H1 (cell line): Measurements from ENCODE around the gene CFDP1. TPM values are rescaled to one million over a fixed set of nuclear protein-coding genes. Genes with fewer than 3 reads are reported as not detected.

Source experiments
- CTCF ChIA-PET: fragments of 300-600 bp; sonication (Branson Sonifier 250); formaldehyde crosslinking; loops from one replicate; lab custom pipeline; 2021; ENCODE audit not compliant: partially characterized antibody; lab: Charles Lee
- POLR2A ChIA-PET: fragments of 300-600 bp; sonication (Branson Sonifier 250); formaldehyde crosslinking; loops from one replicate; lab custom pipeline; 2021; ENCODE audit warnings: inconsistent platforms; ENCODE audit not compliant: partially characterized antibody; lab: Charles Lee
- DNase-seq, 2 experiments: peaks; one replicate each; pipeline versions ENCODE4 v3.0.0 to v3.0.0-alpha.2; 2010 to 2022; ENCODE audit warnings: low spot score in 2 of 2, low read depth in 1 of 2, mixed read lengths in 1 of 2
- FAIRE-seq: peaks from 2 replicates; lab custom pipeline; 2011; peaks lifted over from hg19 to GRCh38; lab: Jason Lieb, UNC
- H2AFZ ChIP-seq: 2 replicates; pipeline ENCODE4 v1.8.1; 2012; ENCODE audit warnings: low read length, inconsistent platforms
- H2AK5ac ChIP-seq: 2 replicates; pipeline ENCODE4 v1.6.1; 2013; ENCODE audit warnings: low read depth, low read length
- H2BK120ac ChIP-seq: replicated peaks from 2 replicates; pipeline ENCODE3; 2013; ENCODE audit warnings: low read depth, low read length, inconsistent platforms
- H2BK12ac ChIP-seq: 2 replicates; pipeline ENCODE4 v1.6.1; 2013; ENCODE audit warnings: low read depth, low read length
- H2BK15ac ChIP-seq: 2 replicates; pipeline ENCODE4 v1.6.1; 2013; ENCODE audit warnings: low read length
- H2BK20ac ChIP-seq: 2 replicates; pipeline ENCODE4 v1.6.1; 2013; ENCODE audit warnings: low read length
- H2BK5ac ChIP-seq: 2 replicates; pipeline ENCODE4 v1.6.1; 2013; ENCODE audit warnings: low read depth, low read length
- H3K14ac ChIP-seq: 2 replicates; pipeline ENCODE4 v1.6.1; 2013; ENCODE audit warnings: inconsistent platforms; ENCODE audit not compliant: insufficient read length
- H3K18ac ChIP-seq: 2 replicates; pipeline ENCODE4 v1.6.1; 2013; ENCODE audit warnings: low read length; ENCODE audit errors: extremely low read depth
- H3K23ac ChIP-seq: 2 replicates; pipeline ENCODE4 v1.6.1; 2013; ENCODE audit warnings: inconsistent platforms; ENCODE audit not compliant: insufficient read length
- H3K23me2 ChIP-seq: 2 replicates; pipeline ENCODE4 v1.6.1; 2013; ENCODE audit warnings: low read depth, low read length
- H3K27ac ChIP-seq: 2 replicates; pipeline ENCODE4 v1.6.1; 2011; ENCODE audit warnings: low read depth, low read length, inconsistent platforms
- H3K27me3 ChIP-seq, 4 experiments: replicated peaks in 1 of 4; 1 replicate in 1 of 4; 2 replicates in 3 of 4; pipeline versions ENCODE4 v1.6.1 to v1.8.1; 2011 to 2013; ENCODE audit warnings: low read length in 3 of 4, mild to moderate bottlenecking in 3 of 4, inconsistent platforms in 2 of 4, mixed read lengths in 2 of 4, moderate library complexity in 1 of 4; ENCODE audit not compliant: control insufficient read depth in 3 of 4, insufficient read depth in 3 of 4; ENCODE audit errors: extremely low read depth in 1 of 4
- H3K36me3 ChIP-seq, 4 experiments: 2 replicates each; pipeline versions ENCODE4 v1.6.1 to v1.8.1; 2011 to 2013; ENCODE audit warnings: mild to moderate bottlenecking in 4 of 4, low read length in 3 of 4, moderate library complexity in 2 of 4, control low read depth in 1 of 4, inconsistent platforms in 1 of 4; ENCODE audit not compliant: insufficient read depth in 4 of 4, control insufficient read depth in 2 of 4
- H3K4ac ChIP-seq: replicated peaks from 2 replicates; pipeline ENCODE3; 2013; ENCODE audit warnings: low read length, low read depth, mixed read lengths, inconsistent platforms; ENCODE audit not compliant: insufficient read length
- H3K4me1 ChIP-seq, 4 experiments: replicated peaks in 1 of 4; 1 replicate in 1 of 4; 2 replicates in 3 of 4; pipeline versions ENCODE4 v1.6.1 to v1.8.1; 2011 to 2013; ENCODE audit warnings: low read length in 3 of 4, inconsistent platforms in 2 of 4, mixed read lengths in 1 of 4; ENCODE audit not compliant: insufficient read depth in 4 of 4, control insufficient read depth in 3 of 4
- H3K4me2 ChIP-seq, 2 experiments: 2 replicates each; pipeline versions ENCODE4 v1.6.1 to v1.8.1; 2011 to 2013; ENCODE audit warnings: low read depth in 2 of 2, low read length in 2 of 2, control low read depth in 1 of 2, inconsistent platforms in 1 of 2, mild to moderate bottlenecking in 1 of 2; ENCODE audit not compliant: insufficient read depth in 1 of 2
- H3K4me3 ChIP-seq, 4 experiments: fragments of 200-600, 300-600 bp in 1 of 4; sonication (generic), shearing (Covaris generic), sonication (Bioruptor Twin) in 1 of 4; 2 replicates each; pipeline versions ENCODE4 v1.5.1 to v1.8.1; 2011 to 2016; ENCODE audit warnings: low read length in 4 of 4, low read depth in 3 of 4, control low read depth in 2 of 4, inconsistent platforms in 2 of 4, mild to moderate bottlenecking in 2 of 4, mixed read lengths in 1 of 4, moderate library complexity in 1 of 4; ENCODE audit not compliant: insufficient read depth in 2 of 4; ENCODE audit errors: extremely low read depth in 1 of 4
- H3K56ac ChIP-seq: replicated peaks from 2 replicates; pipeline ENCODE3; 2013; ENCODE audit warnings: low read depth, mild to moderate bottlenecking, mixed read lengths, low read length, inconsistent platforms; ENCODE audit not compliant: insufficient read length
- H3K79me1 ChIP-seq: 2 replicates; pipeline ENCODE4 v1.6.1; 2013; ENCODE audit warnings: low read depth, low read length, control low read depth
- H3K79me2 ChIP-seq, 2 experiments: 2 replicates each; pipeline versions ENCODE4 v1.6.1 to v1.8.1; 2012 to 2013; ENCODE audit warnings: low read length in 2 of 2, mild to moderate bottlenecking in 2 of 2, inconsistent platforms in 1 of 2; ENCODE audit not compliant: insufficient read depth in 2 of 2, control insufficient read depth in 1 of 2
- H3K9ac ChIP-seq, 4 experiments: replicated peaks in 1 of 4; 1 replicate in 1 of 4; 2 replicates in 3 of 4; pipeline versions ENCODE4 v1.6.1 to v1.8.1; 2011 to 2013; ENCODE audit warnings: low read depth in 3 of 4, low read length in 3 of 4, control low read depth in 2 of 4, mild to moderate bottlenecking in 2 of 4, moderate library complexity in 2 of 4, inconsistent platforms in 1 of 4; ENCODE audit errors: extremely low read depth in 1 of 4
- H3K9me3 ChIP-seq, 2 experiments: 2 replicates each; pipeline versions ENCODE4 v1.6.1 to v1.8.1; 2012 to 2013; ENCODE audit warnings: mild to moderate bottlenecking in 2 of 2, moderate library complexity in 2 of 2, control low read depth in 1 of 2, inconsistent platforms in 1 of 2, low read depth in 1 of 2, low read length in 1 of 2, mixed read lengths in 1 of 2; ENCODE audit not compliant: insufficient read depth in 2 of 2
- H4K20me1 ChIP-seq, 2 experiments: replicated peaks in 1 of 2; 2 replicates each; pipeline versions ENCODE3 to v1.8.1; 2011 to 2013; ENCODE audit warnings: inconsistent platforms in 2 of 2, low read length in 2 of 2, mild to moderate bottlenecking in 1 of 2; ENCODE audit not compliant: insufficient read depth in 2 of 2, control insufficient read depth in 1 of 2
- H4K5ac ChIP-seq: 2 replicates; pipeline ENCODE4 v1.6.1; 2013; ENCODE audit warnings: low read length, low read depth, mixed read lengths, inconsistent platforms; ENCODE audit not compliant: insufficient read length
- H4K8ac ChIP-seq: 2 replicates; pipeline ENCODE4 v1.8.0; 2013; ENCODE audit warnings: mild to moderate bottlenecking, moderate library complexity, low read length, inconsistent platforms; ENCODE audit not compliant: insufficient read depth; ENCODE audit errors: extremely low read depth
- H4K91ac ChIP-seq: replicated peaks from 2 replicates; pipeline ENCODE3; 2013; ENCODE audit warnings: low read length, mixed read lengths, inconsistent platforms; ENCODE audit not compliant: insufficient read length
- BCL11A ChIP-seq, 2 experiments: IDR thresholded peaks; one replicate each; pipeline ENCODE4 v1.6.1; 2011; ENCODE audit warnings: low read depth in 2 of 2, low read length in 2 of 2, mild to moderate bottlenecking in 2 of 2
- POLR2AphosphoS5 ChIP-seq: IDR thresholded peaks from 2 replicates; pipeline ENCODE4 v1.6.1; 2011; ENCODE audit warnings: low read depth, low read length
- WGBS, 2 experiments: shearing (Covaris generic) in 1 of 2; methylation state at CpG; one replicate each; pipeline versions ENCODE4 v1.1.6 to v1.1.7; 2013 to 2015; ENCODE audit warnings: low lambda C conversion rate in 2 of 2, mixed read lengths in 2 of 2, inconsistent platforms in 1 of 2, low coverage in 1 of 2, missing lambda C conversion rate in 1 of 2; ENCODE audit not compliant: insufficient replicate concordance in 2 of 2, insufficient coverage in 1 of 2, insufficient read length in 1 of 2; ENCODE audit errors: extremely low coverage in 1 of 2, missing lambda C conversion rate in 1 of 2; 5-methylcytosine and 5-hydroxymethylcytosine counted together
- polyA plus RNA-seq, 7 experiments: library from polyadenylated mRNA; depleted of rRNA in 3 of 7; stranded (reverse) in 5 of 7; unstranded in 2 of 7; fragments of >200 nt in 5 of 7; fragments of 200-250 nt in 2 of 7; gene quantifications; 1 replicate in 5 of 7; 2 replicates in 1 of 7; 4 replicates in 1 of 7; pipeline versions ENCODE4 v1.2.1 to v1.2.3, GENCODE V29; 2011 to 2013; ENCODE audit warnings: missing spikeins in 2 of 7, mixed read lengths in 2 of 7
- total RNA-seq: library from RNA; stranded (reverse); fragmentation: NEBNext Ultra II Directional; extraction: Animal tissue kit (Norgen Biotek cat#: 25700); gene quantifications from 2 replicates; pipeline ENCODE4 v1.2.1, GENCODE V29; 2021

The CFDP1 gene
- total and polyA plus RNA-seq, 2 of the 8 experiments (the other 6 are each of a cell fraction or from before 2014, with no cell fraction given), result 25.5 to 77.3 TPM

DNA sequence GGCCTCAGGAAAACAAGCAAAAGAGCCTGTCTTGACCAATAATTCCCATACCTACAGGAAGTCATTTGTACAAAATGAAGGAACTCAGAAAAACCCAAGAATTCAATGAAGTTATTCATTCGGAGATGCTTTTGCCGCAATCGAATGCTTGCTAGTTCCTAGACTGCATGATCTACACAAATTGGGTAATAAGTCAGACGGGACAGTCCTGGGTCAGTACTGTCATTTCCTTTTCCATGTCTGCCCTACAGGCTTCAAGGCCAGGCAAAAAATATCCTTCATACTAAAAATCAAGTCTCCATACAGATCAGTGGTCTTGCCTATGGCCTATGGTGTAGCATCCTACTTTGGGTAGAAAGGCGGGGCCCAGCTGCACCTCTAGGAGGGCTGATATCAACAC, 71.4 kb downstream of the CFDP1 start:
- no peak overlapping the region for H4K8ac ChIP-seq
- H2BK5ac ChIP-seq, result no peak overlapping the region
- no peak overlapping the region for H3K23ac ChIP-seq
- H2AK5ac ChIP-seq, result no peak overlapping the region
- no peak overlapping the region for H2BK15ac ChIP-seq
- peaks cover 0 to 5% (median 0%) of the 10 kb centered on the region in 4 experiments; a peak in 2 of 8 replicates for H3K36me3 ChIP-seq
- no peaks in the 10 kb centered on the region for H3K9me3 ChIP-seq
- no peaks in the 10 kb centered on the region for H3K27me3 ChIP-seq
- H3K18ac ChIP-seq, result no peak overlapping the region
- ChIA-PET CTCF (interaction anchor here (1.1 to 1.2 kb wide), 2 partner anchors 12 to 18 kb away, joined by 3 to 5 read pairs; no protein-coding TSS in a partner anchor), POLR2A (interaction anchor here (0.7 kb wide), 1 partner anchor 692 kb away, joined by 5 read pairs; no protein-coding TSS in a partner anchor)
- no peak for DNase-seq
- H3K14ac ChIP-seq, result no peak overlapping the region
- WGBS, 2 experiments, result 96% methylated on average over 5 of the region's 5 CpGs; no CpG with 5 or more reads in 1 of the 2 experiments
- no peak overlapping the region for H3K4me2 ChIP-seq
- FAIRE-seq, result no peak
- H2AFZ ChIP-seq, result no peak overlapping the region
- no peak overlapping the region for H3K56ac ChIP-seq
- H4K20me1 ChIP-seq, result no peaks in the 10 kb centered on the region
- no peak overlapping the region for H3K4me3 ChIP-seq
- no peaks in the 10 kb centered on the region for H3K79me1 ChIP-seq
- no peaks in the 10 kb centered on the region for H3K4me1 ChIP-seq
- no peak overlapping the region for H3K9ac ChIP-seq
- H4K5ac ChIP-seq, result no peak overlapping the region
- no peak overlapping the region for H2BK12ac ChIP-seq
- H2BK20ac ChIP-seq, result no peak overlapping the region
- no peak overlapping the region for H2BK120ac ChIP-seq
- H3K4ac ChIP-seq, result no peak overlapping the region
- H4K91ac ChIP-seq, result no peak overlapping the region
- no peak overlapping the region for H3K27ac ChIP-seq
- H3K79me2 ChIP-seq, result no peaks in the 10 kb centered on the region
- no peaks in the 10 kb centered on the region for H3K23me2 ChIP-seq
- TF ChIP-seq BCL11A (IDR thresholded peaks at IDR 0.05; ENCODE audit: low read depth in 2 of 2, low read length in 2 of 2) (no peak), POLR2AphosphoS5 (no peak)
